Stimulated activated naive B cell treated with anti-CD40 and anti-IgM and Interleukin-4, amounts not matched to agents 10 μg/mL and 1 μg/mL and 100 μg/mL, for 72 hours (primary cell): Measurements from ENCODE around the gene STOML2.
"Not testable (repeated sequence)": the region's sequence is repeated elsewhere in the genome, so short reads cannot be mapped to it uniquely, and the experiment has no call there.

Experiments
- ATAC-seq, 2 donors: fragments of 150-1000 bp; cut with Tn5 transposase; replicated peaks; 2 replicates each; pipeline ENCODE4 v1.10.0; 2021; ENCODE audit warnings: moderate library complexity in 1 of 2
- DNase-seq: peaks from one replicate; pipeline ENCODE4 v3.0.0; 2021
- H3K27ac Mint-ChIP-seq: one replicate; pipeline ENCODE4 v1.8.0; 2022; ENCODE audit warnings: mild to moderate bottlenecking, mixed read lengths
- H3K27me3 Mint-ChIP-seq, 2 donors: one replicate each; pipeline ENCODE4 v1.8.0; 2022; ENCODE audit warnings: mixed read lengths in 2 of 2
- H3K36me3 Mint-ChIP-seq, 2 donors: one replicate each; pipeline ENCODE4 v1.8.0; 2022; ENCODE audit warnings: mixed read lengths in 2 of 2, mild to moderate bottlenecking in 1 of 2
- H3K4me1 Mint-ChIP-seq, 2 donors: one replicate each; pipeline ENCODE4 v1.8.0; 2022; ENCODE audit warnings: mixed read lengths in 2 of 2, mild to moderate bottlenecking in 1 of 2
- H3K4me3 Mint-ChIP-seq, 2 donors: one replicate each; pipeline ENCODE4 v1.8.0; 2022; ENCODE audit warnings: mild to moderate bottlenecking in 2 of 2, mixed read lengths in 2 of 2, moderate library complexity in 1 of 2
- H3K9me3 Mint-ChIP-seq, 2 donors: one replicate each; pipeline ENCODE4 v1.8.0; 2022; ENCODE audit warnings: mixed read lengths in 2 of 2, mild to moderate bottlenecking in 1 of 2

The STOML2 gene

DNA sequence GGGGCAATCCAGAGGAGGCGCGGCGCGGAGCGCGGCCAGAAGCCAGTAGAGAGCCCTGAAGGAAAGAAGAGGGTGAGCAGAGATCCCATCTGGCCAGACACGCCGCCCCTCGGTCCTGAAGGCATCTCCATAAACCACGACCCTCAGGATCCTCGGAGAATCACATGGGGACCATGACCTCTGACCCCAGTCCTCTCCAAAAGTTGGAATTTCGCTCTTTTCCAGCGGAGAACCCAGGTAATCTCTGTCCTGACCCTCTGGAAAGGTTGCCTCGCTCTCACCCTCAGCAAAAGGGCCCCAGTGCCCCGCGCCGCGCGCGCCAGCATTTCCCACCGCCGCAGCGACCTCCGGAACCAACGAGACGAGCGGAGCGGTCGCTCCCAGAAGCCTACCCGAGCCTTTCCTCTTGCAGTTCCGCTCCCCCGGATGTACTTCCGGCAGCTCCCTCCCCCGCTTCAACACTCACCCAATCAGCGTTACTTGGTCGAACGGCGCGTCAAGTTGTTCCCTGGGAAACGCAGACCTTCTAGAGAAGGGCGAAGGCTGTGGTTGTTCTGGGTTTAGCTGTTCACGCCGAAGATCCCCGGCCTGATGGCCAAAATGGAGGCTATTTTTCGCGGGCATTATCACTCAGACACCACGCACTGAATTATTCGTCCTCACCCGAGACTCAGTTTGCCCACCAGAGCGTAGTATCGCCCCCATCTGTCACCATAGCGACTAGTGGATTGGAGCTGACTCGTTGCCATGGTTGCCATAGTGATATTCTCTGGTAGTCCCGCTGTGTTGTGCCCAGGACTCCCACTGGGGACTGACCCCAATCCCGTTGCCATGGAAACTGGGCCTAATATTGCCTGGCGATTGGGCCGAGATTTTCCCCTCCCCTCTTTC lies at the start of gene STOML2:
STOML2 (minus strand) TSS at position 363 of the 891 bp plus-strand sequence; CDS start at position 326, 37 bp downstream.
- H3K4me3 Mint-ChIP-seq: peak within 1 kb of the TSS; percentile 94 to 99
- H3K4me1 Mint-ChIP-seq: peaks cover 37 to 47% of the 10 kb centered on the region in 2 donors
- peak; percentile 98 to 100 for ATAC-seq
- H3K27me3 Mint-ChIP-seq: no peaks in the 10 kb centered on the region
- no peaks in the 10 kb centered on the region for H3K9me3 Mint-ChIP-seq
- H3K36me3 Mint-ChIP-seq: peaks cover 38 to 64% of the 10 kb centered on the region in 2 donors
- H3K27ac Mint-ChIP-seq: peak within 1 kb of the TSS; percentile 99
- DNase-seq: peak; percentile 91

GRCh38 chr9:35147941-35148563 lies 45.1 kb upstream of the STOML2 start:
- H3K4me1 Mint-ChIP-seq, H3K36me3 Mint-ChIP-seq, H3K27me3 Mint-ChIP-seq, DNase-seq, ATAC-seq, H3K4me3 Mint-ChIP-seq, H3K27ac Mint-ChIP-seq: not testable (repeated sequence)
- H3K9me3 Mint-ChIP-seq: peaks cover 21 to 26% of the 10 kb centered on the region in 2 donors

GRCh38 chr9:35142037-35142436 lies 39.1 kb upstream of the STOML2 start:
- H3K27me3 Mint-ChIP-seq: peaks cover 4 to 6% of the 10 kb centered on the region in 2 donors
- H3K27ac Mint-ChIP-seq: no peak overlapping the region

DNA sequence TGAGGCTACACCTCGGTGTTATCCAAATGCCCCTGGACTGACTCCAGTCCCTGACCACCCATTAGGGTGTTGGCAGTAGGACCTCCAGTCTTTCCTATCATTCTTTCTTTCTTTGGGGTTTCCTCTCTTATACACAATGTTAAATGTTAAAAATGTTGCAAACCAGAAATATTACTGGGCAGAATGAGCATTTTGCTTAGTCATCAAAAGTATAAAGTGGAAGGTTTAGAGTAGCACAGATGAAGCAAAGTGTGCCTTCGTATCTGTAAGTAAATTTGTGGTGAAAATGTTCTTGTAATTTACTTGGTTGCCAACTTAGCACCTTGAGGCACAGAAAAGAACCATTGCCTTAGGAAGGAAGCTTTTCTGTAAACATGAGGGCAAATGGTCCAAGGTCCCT lies 37.2 kb upstream of the STOML2 start:
- DNase-seq (no peak), ATAC-seq (no peak)
- peaks cover 8 to 10% of the 10 kb centered on the region in 2 donors for H3K27me3 Mint-ChIP-seq
- peaks cover 0 to 15% of the 10 kb centered on the region in 2 donors for H3K9me3 Mint-ChIP-seq
- no peaks in the 10 kb centered on the region for H3K4me1 Mint-ChIP-seq
- H3K4me3 Mint-ChIP-seq: no peak overlapping the region
- H3K36me3 Mint-ChIP-seq: no peaks in the 10 kb centered on the region
- no peak overlapping the region for H3K27ac Mint-ChIP-seq

More at GRCh38 chr9:35142037-35142436, 39.1 kb upstream of the STOML2 start:
- H3K36me3 Mint-ChIP-seq: no peaks in the 10 kb centered on the region
- H3K9me3 Mint-ChIP-seq: peaks cover 0 to 15% of the 10 kb centered on the region in 2 donors
- ATAC-seq (no peak), DNase-seq (no peak)
- no peaks in the 10 kb centered on the region for H3K4me1 Mint-ChIP-seq
- no peak overlapping the region for H3K4me3 Mint-ChIP-seq

GRCh38 chr9:35136866-35137265 lies 33.9 kb upstream of the STOML2 start:
- Mint-ChIP-seq H3K36me3 (no peaks in the 10 kb centered on the region), H3K27ac (no peak overlapping the region), H3K9me3 (peaks cover 0 to 8% of the 10 kb centered on the region in 2 donors), H3K4me1 (no peaks in the 10 kb centered on the region), H3K4me3 (no peak overlapping the region), H3K27me3 (peaks cover 8 to 26% of the 10 kb centered on the region in 2 donors)
- DNase-seq (no peak), ATAC-seq (no peak)

DNA sequence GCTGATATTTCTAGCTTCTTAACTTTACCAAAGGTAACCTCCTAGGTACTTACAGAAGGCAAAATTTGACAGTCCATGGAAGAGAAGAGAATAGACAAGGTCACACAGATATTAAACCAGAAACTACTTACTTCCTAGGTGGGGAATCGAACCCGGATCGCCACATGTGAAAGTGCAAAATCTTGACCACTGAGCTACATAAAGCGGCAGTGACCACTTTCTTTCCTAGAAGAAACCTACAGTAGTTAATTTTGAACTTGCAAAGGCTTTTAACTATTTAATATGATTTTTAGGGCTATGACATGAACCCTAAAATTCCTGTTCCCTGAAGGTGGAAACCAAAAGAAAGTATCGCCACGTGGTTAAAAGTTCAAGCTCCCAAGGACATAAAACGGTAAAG lies 33.1 kb upstream of the STOML2 start:
- Mint-ChIP-seq H3K36me3 (no peaks in the 10 kb centered on the region), H3K4me1 (no peaks in the 10 kb centered on the region), H3K27ac (no peak overlapping the region), H3K9me3 (peaks cover 0 to 2% of the 10 kb centered on the region in 2 donors), H3K4me3 (no peak overlapping the region), H3K27me3 (peaks cover 8 to 26% of the 10 kb centered on the region in 2 donors)
- DNase-seq (no peak), ATAC-seq (no peak)

GRCh38 chr9:35134920-35135319 lies 32.0 kb upstream of the STOML2 start:
- Mint-ChIP-seq H3K4me1 (no peaks in the 10 kb centered on the region), H3K36me3 (no peaks in the 10 kb centered on the region), H3K27ac (no peak overlapping the region), H3K9me3 (peaks cover 0 to 2% of the 10 kb centered on the region in 2 donors), H3K27me3 (peaks cover 8 to 26% of the 10 kb centered on the region in 2 donors), H3K4me3 (no peak overlapping the region)
- DNase-seq (no peak), ATAC-seq (no peak)

GRCh38 chr9:35116898-35117551 lies 14.1 kb upstream of the STOML2 start:
- Mint-ChIP-seq H3K27me3 (no peaks in the 10 kb centered on the region), H3K36me3 (peaks cover 0 to 5% of the 10 kb centered on the region in 2 donors), H3K9me3 (no peaks in the 10 kb centered on the region), H3K4me3 (peak overlapping the region; percentile 93 to 96), H3K4me1 (peaks cover 30 to 46% of the 10 kb centered on the region in 2 donors), H3K27ac (peak overlapping the region; percentile 86)
- ATAC-seq (peak; percentile 66 to 70), DNase-seq (peak; percentile 80)

- Mint-ChIP-seq H3K4me1 (peaks cover 32 to 51% of the 10 kb centered on the region in 2 donors), H3K36me3 (peaks cover 0 to 5% of the 10 kb centered on the region in 2 donors), H3K4me3 (peak overlapping the region; percentile 93 to 96), H3K27ac (peak overlapping the region; percentile 86), H3K9me3 (no peaks in the 10 kb centered on the region), H3K27me3 (no peaks in the 10 kb centered on the region)
- ATAC-seq (no peak), DNase-seq (no peak)
Observed at GRCh38 chr9:35116539-35116897, 13.6 kb upstream of the STOML2 start.

- peak within 1 kb of the TSS; percentile 93 to 96 for H3K4me3 Mint-ChIP-seq
- no peaks in the 10 kb centered on the region for H3K9me3 Mint-ChIP-seq
- ATAC-seq: peak; percentile 73 to 75
- peak within 1 kb of the TSS; percentile 86 for H3K27ac Mint-ChIP-seq
- DNase-seq: peak; percentile 92
- H3K27me3 Mint-ChIP-seq: no peaks in the 10 kb centered on the region
- H3K4me1 Mint-ChIP-seq: peaks cover 34 to 57% of the 10 kb centered on the region in 2 donors
- peaks cover 0 to 5% of the 10 kb centered on the region in 2 donors for H3K36me3 Mint-ChIP-seq
Observed at GRCh38 chr9:35115680-35116538, 13.0 kb upstream of the STOML2 start, which contains the start of gene ATOSB. ATOSB (minus strand) TSS chr9:35115862; CDS start chr9:35108274, 7,588 bp downstream.

- H3K9me3 Mint-ChIP-seq: no peaks in the 10 kb centered on the region
- peak overlapping the region; percentile 86 for H3K27ac Mint-ChIP-seq
- ATAC-seq (peak; percentile 4 to 18), DNase-seq (peak; percentile 58)
- H3K27me3 Mint-ChIP-seq: no peaks in the 10 kb centered on the region
- peak overlapping the region; percentile 93 to 96 for H3K4me3 Mint-ChIP-seq
- peaks cover 42 to 66% of the 10 kb centered on the region in 2 donors for H3K4me1 Mint-ChIP-seq
- H3K36me3 Mint-ChIP-seq: peaks cover 0 to 5% of the 10 kb centered on the region in 2 donors
Observed at GRCh38 chr9:35114840-35115628, 12.1 kb upstream of the STOML2 start.

- H3K27me3 Mint-ChIP-seq: no peaks in the 10 kb centered on the region
- ATAC-seq (peak; percentile 28 to 29), DNase-seq (peak; percentile 74)
- peak overlapping the region; percentile 93 to 96 for H3K4me3 Mint-ChIP-seq
- peak overlapping the region; percentile 86 for H3K27ac Mint-ChIP-seq
- peaks cover 0 to 5% of the 10 kb centered on the region in 2 donors for H3K36me3 Mint-ChIP-seq
- H3K4me1 Mint-ChIP-seq: peaks cover 45 to 73% of the 10 kb centered on the region in 2 donors
- no peaks in the 10 kb centered on the region for H3K9me3 Mint-ChIP-seq
Observed at GRCh38 chr9:35114113-35114839, 11.3 kb upstream of the STOML2 start.
